ENCODE measurements around the gene OVCH1. TPM values are rescaled to one million over a fixed set of nuclear protein-coding genes. Genes with fewer than 3 reads are reported as not detected.

The OVCH1 gene
- total RNA-seq, 1 experiment from 2014 or later: not detected

DNA sequence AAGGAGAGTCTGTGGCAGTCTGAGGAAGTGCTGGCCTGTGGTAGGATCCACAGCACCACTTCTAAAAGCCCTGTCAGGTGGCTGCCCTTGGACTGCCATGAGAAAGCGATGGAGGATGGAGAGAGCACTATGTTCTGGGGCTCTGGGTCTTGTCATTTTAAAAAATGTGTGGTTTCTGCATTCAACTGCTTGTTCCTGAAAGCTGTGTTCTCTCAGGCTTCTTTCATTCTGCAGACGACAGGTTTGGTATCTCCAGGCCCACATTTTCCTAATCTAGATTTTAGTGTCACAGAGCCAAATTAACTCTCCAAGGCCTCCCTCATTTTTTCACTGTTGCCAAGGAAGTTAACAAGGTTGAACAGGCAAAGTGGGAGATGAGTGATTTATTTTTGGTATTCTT lies 10.5 kb downstream of the OVCH1 start:
- H3K27me3 ChIP-seq (ENCODE audit: insufficient read depth, low read depth): no peaks in the 10 kb centered on the region
- H3K4me2 ChIP-seq: no peak overlapping the region
- no TSS peak for BruUV-seq (replicated peaks)
- H3K9me3 ChIP-seq (ENCODE audit: insufficient read depth, low read depth): no peaks in the 10 kb centered on the region
- H3K4me3 ChIP-seq: no peak overlapping the region
- no peaks in the 10 kb centered on the region for H3K79me2 ChIP-seq (ENCODE audit: low read depth)
- no peak for DNase-seq
- intact Hi-C loops (cut with micrococcal nuclease; ENCODE audit: unreplicated experiment): no loop called here
- no peaks in the 10 kb centered on the region for H4K20me1 ChIP-seq (ENCODE audit: insufficient read depth)
- no peak overlapping the region for H3K27ac ChIP-seq
- ChIA-PET POLR2A (ENCODE audit: unreplicated experiment) (no interaction called here), CTCF (no interaction called here)
- H3K36me3 ChIP-seq (ENCODE audit: low read depth): no peaks in the 10 kb centered on the region
- no peaks in the 10 kb centered on the region for H3F3A ChIP-seq (ENCODE audit: insufficient read depth, low read depth)
- TF ChIP-seq EZH2 (IDR thresholded peaks at IDR 0.05; ENCODE audit: low read depth) (no peak), CTCF (conservative IDR thresholded peaks at IDR 0.05) (no peak)
- H3K9me2 ChIP-seq (ENCODE audit: insufficient read depth): no peaks in the 10 kb centered on the region; the same call in 1 of the 2 replicates
- no peak overlapping the region for H2AFZ ChIP-seq
- no peaks in the 10 kb centered on the region for H3K4me1 ChIP-seq (replicated peaks; ENCODE audit: insufficient read depth)

- Histone ChIP-seq H3K4me2 (no peak overlapping the region), H2AFZ (no peak overlapping the region), H3K9me3 (ENCODE audit: insufficient read depth, low read depth) (no peaks in the 10 kb centered on the region), H3K36me3 (ENCODE audit: low read depth) (no peaks in the 10 kb centered on the region), H4K20me1 (ENCODE audit: insufficient read depth) (no peaks in the 10 kb centered on the region), H3K4me3 (no peak overlapping the region), H3K4me1 (replicated peaks; ENCODE audit: insufficient read depth) (no peaks in the 10 kb centered on the region), H3K9me2 (ENCODE audit: insufficient read depth) (no peaks in the 10 kb centered on the region), H3K27me3 (ENCODE audit: insufficient read depth, low read depth) (no peaks in the 10 kb centered on the region), H3F3A (ENCODE audit: insufficient read depth, low read depth) (no peaks in the 10 kb centered on the region), H3K79me2 (ENCODE audit: low read depth) (no peaks in the 10 kb centered on the region), H3K27ac (no peak overlapping the region)
- ChIA-PET CTCF (no interaction called here), POLR2A (ENCODE audit: unreplicated experiment) (no interaction called here)
- TF ChIP-seq CTCF (conservative IDR thresholded peaks at IDR 0.05) (no peak), EZH2 (IDR thresholded peaks at IDR 0.05; ENCODE audit: low read depth) (no peak)
- intact Hi-C loops (cut with micrococcal nuclease; ENCODE audit: unreplicated experiment): no loop called here
- no TSS peak for BruUV-seq (replicated peaks)
- no peak for DNase-seq
Measured at GRCh38 chr12:29463198-29463597, 34.3 kb downstream of the OVCH1 start.

- Histone ChIP-seq H3K4me1 (replicated peaks; ENCODE audit: insufficient read depth) (no peaks in the 10 kb centered on the region), H3K27ac (no peak overlapping the region), H3F3A (ENCODE audit: insufficient read depth, low read depth) (no peaks in the 10 kb centered on the region), H3K79me2 (ENCODE audit: low read depth) (no peaks in the 10 kb centered on the region), H3K27me3 (ENCODE audit: insufficient read depth, low read depth) (no peaks in the 10 kb centered on the region), H2AFZ (no peak overlapping the region), H3K9me2 (ENCODE audit: insufficient read depth) (no peaks in the 10 kb centered on the region), H3K4me3 (no peak overlapping the region), H3K9me3 (ENCODE audit: insufficient read depth, low read depth) (no peaks in the 10 kb centered on the region), H4K20me1 (ENCODE audit: insufficient read depth) (no peaks in the 10 kb centered on the region), H3K4me2 (no peak overlapping the region), H3K36me3 (ENCODE audit: low read depth) (no peaks in the 10 kb centered on the region)
- intact Hi-C loops (cut with micrococcal nuclease; ENCODE audit: unreplicated experiment): no loop called here
- ChIA-PET POLR2A (ENCODE audit: unreplicated experiment) (no interaction called here), CTCF (no interaction called here)
- BruUV-seq (replicated peaks): no TSS peak
- TF ChIP-seq CTCF (conservative IDR thresholded peaks at IDR 0.05): no peak
- TF ChIP-seq EZH2 (IDR thresholded peaks at IDR 0.05; ENCODE audit: low read depth): no peak
- no peak for DNase-seq
Measured at GRCh38 chr12:29460082-29460481, 37.4 kb downstream of the OVCH1 start.

Measured in PC-9 (cell line).